T-helper 9 cell (primary cell): ENCODE measurements around the gene PACRG.

Experiments
- DNase-seq: peaks from one replicate; pipeline ENCODE4 v3.0.0-alpha.2; 2020

The PACRG gene

GRCh38 chr6:163152701-163153100 lies 424.9 kb downstream of the PACRG start:
- DNase-seq = no peak

GRCh38 chr6:163159110-163159509 lies 431.3 kb downstream of the PACRG start:
- no peak for DNase-seq

GRCh38 chr6:163159689-163160088 lies 431.9 kb downstream of the PACRG start:
- no peak for DNase-seq

- no peak for DNase-seq
Observed at GRCh38 chr6:163162007-163162873, 434.5 kb downstream of the PACRG start.

- no peak for DNase-seq
Observed at GRCh38 chr6:163162874-163163213, 435.1 kb downstream of the PACRG start.

- no peak for DNase-seq
Observed at GRCh38 chr6:163164175-163164900, 436.6 kb downstream of the PACRG start.

GRCh38 chr6:163165155-163165910 lies 437.6 kb downstream of the PACRG start:
- DNase-seq = no peak

- no peak for DNase-seq
Observed at GRCh38 chr6:163165922-163166321, 438.1 kb downstream of the PACRG start.

- DNase-seq = no peak
Observed at GRCh38 chr6:163166507-163166906, 438.7 kb downstream of the PACRG start.

- DNase-seq = no peak
Observed at GRCh38 chr6:163169521-163169920, 441.7 kb downstream of the PACRG start.

GRCh38 chr6:163170294-163170883 lies 442.6 kb downstream of the PACRG start:
- DNase-seq = no peak

- DNase-seq = no peak
Observed at GRCh38 chr6:163173741-163174140, 446.0 kb downstream of the PACRG start.

GRCh38 chr6:163175301-163175700 lies 447.5 kb downstream of the PACRG start:
- no peak for DNase-seq

GRCh38 chr6:163176097-163176496 lies 448.3 kb downstream of the PACRG start:
- DNase-seq = no peak

GRCh38 chr6:163177007-163177406 lies 449.2 kb downstream of the PACRG start:
- no peak for DNase-seq

- no peak for DNase-seq
Observed at GRCh38 chr6:163177892-163178420, 450.2 kb downstream of the PACRG start.

- no peak for DNase-seq
Observed at GRCh38 chr6:163179061-163179460, 451.3 kb downstream of the PACRG start.

GRCh38 chr6:163179721-163180120 lies 451.9 kb downstream of the PACRG start:
- no peak for DNase-seq

GRCh38 chr6:163180874-163181541 lies 453.2 kb downstream of the PACRG start:
- no peak for DNase-seq

GRCh38 chr6:163181666-163182180 lies 453.9 kb downstream of the PACRG start:
- DNase-seq = no peak

GRCh38 chr6:163182696-163183095 lies 454.9 kb downstream of the PACRG start:
- no peak for DNase-seq

- DNase-seq = no peak
Observed at GRCh38 chr6:163183806-163184205, 456.0 kb downstream of the PACRG start.
